Natural killer cell (primary cell): ENCODE results near the gene CAMK2D. TPM values are rescaled to one million over a fixed set of nuclear protein-coding genes. Genes with fewer than 3 reads are reported as not detected.

ENCODE experiments used
- ATAC-seq, 3 donors: fragments of 150-1000 bp in 2 of 3; fragments of 200-7000 bp in 1 of 3; cut with Tn5 transposase; 1 replicate in 1 of 3; 2 replicates in 2 of 3; pipeline ENCODE4 v1.10.0; 2021; ENCODE audit warnings: mild to moderate bottlenecking in 2 of 3, moderate library complexity in 2 of 3
- DNase-seq, 2 donors: peaks; one replicate each; pipeline versions ENCODE4 v3.0.0 to v3.0.0-alpha.2; 2013 to 2021; ENCODE audit warnings: mixed read lengths in 1 of 2
- H3K27ac ChIP-seq: one replicate; pipeline ENCODE4 v1.5.1; 2013; ENCODE audit warnings: mild to moderate bottlenecking, low read length
- H3K27me3 ChIP-seq: one replicate; pipeline ENCODE4 v1.6.1; 2013; ENCODE audit warnings: low read length; ENCODE audit not compliant: control insufficient read depth, insufficient read depth
- H3K36me3 ChIP-seq: one replicate; pipeline ENCODE4 v1.6.1; 2013; ENCODE audit warnings: low read length; ENCODE audit not compliant: control insufficient read depth, insufficient read depth
- H3K4me1 ChIP-seq: one replicate; pipeline ENCODE4 v1.6.1; 2013; ENCODE audit warnings: low read length; ENCODE audit not compliant: control insufficient read depth, insufficient read depth
- H3K4me3 ChIP-seq: one replicate; pipeline ENCODE4 v1.5.1; 2013; ENCODE audit warnings: low read length
- H3K9me3 ChIP-seq: one replicate; pipeline ENCODE4 v1.6.1; 2013; ENCODE audit warnings: low read length; ENCODE audit not compliant: control insufficient read depth, insufficient read depth
- H3K27ac Mint-ChIP-seq, 2 donors: one replicate each; pipeline ENCODE4 v1.8.0; 2022; ENCODE audit warnings: mild to moderate bottlenecking in 2 of 2, mixed read lengths in 2 of 2, moderate library complexity in 1 of 2
- H3K27me3 Mint-ChIP-seq, 2 donors: one replicate each; pipeline ENCODE4 v1.8.0; 2022; ENCODE audit warnings: low read depth in 2 of 2, mixed read lengths in 2 of 2
- H3K36me3 Mint-ChIP-seq: one replicate; pipeline ENCODE4 v1.8.0; 2022; ENCODE audit warnings: mixed read lengths
- H3K4me1 Mint-ChIP-seq, 2 donors: one replicate each; pipeline ENCODE4 v1.8.0; 2022; ENCODE audit warnings: mixed read lengths in 2 of 2
- H3K4me3 Mint-ChIP-seq: one replicate; pipeline ENCODE4 v1.8.0; 2022; ENCODE audit warnings: mild to moderate bottlenecking, moderate library complexity, mixed read lengths
- H3K9me3 Mint-ChIP-seq, 2 donors: one replicate each; pipeline ENCODE4 v1.8.0; 2022; ENCODE audit warnings: mixed read lengths in 2 of 2
- WGBS: methylation state at CpG from one replicate; pipeline ENCODE4 v1.1.7; 2013; ENCODE audit warnings: missing lambda C conversion rate; ENCODE audit not compliant: insufficient coverage; 5-methylcytosine and 5-hydroxymethylcytosine counted together
- intact Hi-C: fragments of 100-400 bp; cut with micrococcal nuclease; formaldehyde crosslinking; loops from one replicate; pipeline ENCODE4 v1.14.2; 2022
- total RNA-seq, 4 donors: library from RNA; stranded (reverse); fragments of 120-200 nt in 1 of 4; gene quantifications; one replicate each; pipeline versions ENCODE4 v1.2.3 to v1.2.4, GENCODE V29; 2013 to 2022
- TF ChIP-seq, protein P1 (sequence below): fragments of 200-600 bp; IDR thresholded peaks from one replicate; pipeline ENCODE4 v1.8.0; 2022; ENCODE audit warnings: antibody characterized with exemption

CAMK2D gene
- total RNA-seq, 3 donors from 2014 or later (not counting 1 experiment from before 2014, with no cell fraction given), result 31.6 to 40.1 (median 34.5) TPM

- peak overlapping the region in 1 of 2 donors; percentile 14 for H3K27ac Mint-ChIP-seq
- no peak for ATAC-seq
- intact Hi-C loops, result no loop called here
Measured at GRCh38 chr4:113741956-113742355, 19.6 kb downstream of the CAMK2D start.

DNA sequence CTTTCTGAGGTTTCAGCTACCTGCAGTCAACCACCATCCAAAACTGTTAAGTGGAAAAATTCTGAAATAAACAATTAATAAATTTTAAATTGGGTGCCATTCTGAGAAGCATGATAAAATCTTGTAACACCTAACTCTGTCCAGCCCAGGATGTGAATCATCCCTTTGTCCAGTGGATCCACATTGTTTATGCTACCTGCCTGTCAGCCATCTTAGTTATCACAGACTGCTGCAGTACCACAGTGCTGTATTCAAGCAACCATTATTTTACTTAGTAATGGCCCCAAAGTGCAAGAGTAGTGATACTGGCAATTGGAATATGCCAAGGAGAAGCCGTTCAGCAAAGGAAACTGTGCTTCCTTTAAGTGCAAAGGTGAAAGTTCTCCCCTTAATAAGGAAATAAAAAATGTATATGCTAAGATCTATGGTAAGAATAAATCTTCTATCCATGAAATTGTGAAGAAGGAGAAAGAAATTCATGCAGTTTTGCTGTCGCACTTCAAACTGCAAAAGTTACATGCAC is 20.6 kb downstream of the CAMK2D start:
- no peak for DNase-seq

More at GRCh38 chr4:113741956-113742355, 19.6 kb downstream of the CAMK2D start:
- Histone ChIP-seq H3K27me3 (no peaks in the 10 kb centered on the region), H3K36me3 (peaks cover 4% of the 10 kb centered on the region), H3K4me1 (no peaks in the 10 kb centered on the region), H3K4me3 (no peak overlapping the region), H3K9me3 (no peaks in the 10 kb centered on the region), H3K27ac (no peak overlapping the region)
- Mint-ChIP-seq H3K9me3 (no peaks in the 10 kb centered on the region), H3K36me3 (no peaks in the 10 kb centered on the region), H3K4me1 (peaks cover 22 to 41% of the 10 kb centered on the region in 2 donors), H3K4me3 (no peak overlapping the region), H3K27me3 (no peaks in the 10 kb centered on the region)
- TF ChIP-seq, protein P1, sequence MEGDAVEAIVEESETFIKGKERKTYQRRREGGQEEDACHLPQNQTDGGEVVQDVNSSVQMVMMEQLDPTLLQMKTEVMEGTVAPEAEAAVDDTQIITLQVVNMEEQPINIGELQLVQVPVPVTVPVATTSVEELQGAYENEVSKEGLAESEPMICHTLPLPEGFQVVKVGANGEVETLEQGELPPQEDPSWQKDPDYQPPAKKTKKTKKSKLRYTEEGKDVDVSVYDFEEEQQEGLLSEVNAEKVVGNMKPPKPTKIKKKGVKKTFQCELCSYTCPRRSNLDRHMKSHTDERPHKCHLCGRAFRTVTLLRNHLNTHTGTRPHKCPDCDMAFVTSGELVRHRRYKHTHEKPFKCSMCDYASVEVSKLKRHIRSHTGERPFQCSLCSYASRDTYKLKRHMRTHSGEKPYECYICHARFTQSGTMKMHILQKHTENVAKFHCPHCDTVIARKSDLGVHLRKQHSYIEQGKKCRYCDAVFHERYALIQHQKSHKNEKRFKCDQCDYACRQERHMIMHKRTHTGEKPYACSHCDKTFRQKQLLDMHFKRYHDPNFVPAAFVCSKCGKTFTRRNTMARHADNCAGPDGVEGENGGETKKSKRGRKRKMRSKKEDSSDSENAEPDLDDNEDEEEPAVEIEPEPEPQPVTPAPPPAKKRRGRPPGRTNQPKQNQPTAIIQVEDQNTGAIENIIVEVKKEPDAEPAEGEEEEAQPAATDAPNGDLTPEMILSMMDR, result no peak
- DNase-seq, result no peak

DNA sequence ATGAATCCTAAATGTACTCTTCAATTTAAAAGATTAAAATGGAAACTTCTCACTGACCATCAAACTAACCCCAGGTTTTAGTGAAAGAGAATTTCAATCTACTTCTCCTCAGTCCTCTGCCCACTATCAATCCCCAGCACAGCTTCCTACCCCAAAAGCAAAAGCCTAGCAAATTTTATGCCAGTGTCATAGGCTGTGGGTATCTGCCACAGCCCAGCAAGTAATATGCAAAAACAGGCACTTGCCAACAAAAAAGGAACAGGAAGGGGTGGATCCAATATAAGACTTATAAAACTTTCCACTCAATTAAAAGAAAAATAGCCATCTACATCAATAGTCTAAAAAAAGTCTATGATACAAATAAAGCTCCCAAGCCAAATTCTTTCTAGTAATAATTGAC is 22.3 kb downstream of the CAMK2D start:
- ATAC-seq (no peak), DNase-seq (peak in 1 of 2 donors; percentile 11)
- no peaks in the 10 kb centered on the region for H3K9me3 Mint-ChIP-seq
- H3K4me1 ChIP-seq, result no peaks in the 10 kb centered on the region
- H3K4me3 Mint-ChIP-seq, result no peak overlapping the region
- no peaks in the 10 kb centered on the region for H3K9me3 ChIP-seq
- H3K27me3 Mint-ChIP-seq, result no peaks in the 10 kb centered on the region
- TF ChIP-seq, protein P1, result no peak
- H3K4me3 ChIP-seq, result no peak overlapping the region
- H3K27me3 ChIP-seq, result no peaks in the 10 kb centered on the region
- intact Hi-C loops, result no loop called here
- H3K36me3 Mint-ChIP-seq, result no peaks in the 10 kb centered on the region
- H3K27ac Mint-ChIP-seq, result peak overlapping the region; percentile 52 to 69
- H3K4me1 Mint-ChIP-seq, result peaks cover 22 to 51% of the 10 kb centered on the region in 2 donors
- H3K36me3 ChIP-seq, result no peaks in the 10 kb centered on the region
- no peak overlapping the region for H3K27ac ChIP-seq

More for the DNA sequence above, 20.6 kb downstream of the CAMK2D start:
- intact Hi-C loops, result no loop called here
- H3K36me3 Mint-ChIP-seq, result no peaks in the 10 kb centered on the region
- Histone ChIP-seq H3K4me1 (no peaks in the 10 kb centered on the region), H3K36me3 (peaks cover 1% of the 10 kb centered on the region), H3K4me3 (no peak overlapping the region), H3K27ac (no peak overlapping the region), H3K27me3 (no peaks in the 10 kb centered on the region), H3K9me3 (no peaks in the 10 kb centered on the region)
- peaks cover 22 to 46% of the 10 kb centered on the region in 2 donors for H3K4me1 Mint-ChIP-seq
- ATAC-seq, result no peak
- TF ChIP-seq, protein P1, result no peak
- no peak overlapping the region for H3K4me3 Mint-ChIP-seq
- WGBS, result 100% methylated on average over 1 of the region's 2 CpGs
- H3K9me3 Mint-ChIP-seq, result no peaks in the 10 kb centered on the region
- no peak overlapping the region for H3K27ac Mint-ChIP-seq
- no peaks in the 10 kb centered on the region for H3K27me3 Mint-ChIP-seq

- Mint-ChIP-seq H3K4me3 (no peak overlapping the region), H3K36me3 (no peaks in the 10 kb centered on the region), H3K9me3 (no peaks in the 10 kb centered on the region), H3K27ac (no peak overlapping the region), H3K4me1 (peaks cover 22 to 51% of the 10 kb centered on the region in 2 donors), H3K27me3 (no peaks in the 10 kb centered on the region)
- no peak for ATAC-seq
- no peak overlapping the region for H3K27ac ChIP-seq
- DNase-seq, result no peak
- H3K27me3 ChIP-seq, result no peaks in the 10 kb centered on the region
- H3K4me1 ChIP-seq, result no peaks in the 10 kb centered on the region
- H3K36me3 ChIP-seq, result no peaks in the 10 kb centered on the region
- intact Hi-C loops, result no loop called here
- TF ChIP-seq, protein P1, result no peak
- no peak overlapping the region for H3K4me3 ChIP-seq
- H3K9me3 ChIP-seq, result no peaks in the 10 kb centered on the region
Measured at GRCh38 chr4:113738251-113738650, 23.3 kb downstream of the CAMK2D start.
